GM19351 (cell line): Measurements from ENCODE around the gene NCSTN.
A peak's percentile ranks its signal among the peaks of the same experiment; 100 is the strongest.
"Not testable (repeated sequence)": the region's sequence is repeated elsewhere in the genome, so short reads cannot be mapped to it uniquely, and the experiment has no call there.

Source experiments
- ATAC-seq: cut with Tn5 transposase; IDR thresholded peaks from one replicate; pipeline ENCODE4 v1.9.1; 2021; ENCODE audit warnings: mild to moderate bottlenecking, moderate library complexity; ENCODE audit not compliant: unreplicated experiment

The NCSTN gene

GRCh38 chr1:160370561-160371345 is 27.6 kb downstream of the NCSTN start:
- no peak for ATAC-seq

GRCh38 chr1:160371346-160371631 is 28.1 kb downstream of the NCSTN start:
- ATAC-seq, result no peak

GRCh38 chr1:160371756-160372155 is 28.6 kb downstream of the NCSTN start:
- ATAC-seq, result no peak

GRCh38 chr1:160373696-160374095 is 30.5 kb downstream of the NCSTN start:
- ATAC-seq, result no peak

GRCh38 chr1:160374306-160375110 is 31.3 kb downstream of the NCSTN start:
- no peak for ATAC-seq

GRCh38 chr1:160375788-160376524 is 32.8 kb downstream of the NCSTN start:
- peak; percentile 72 for ATAC-seq

- ATAC-seq, result no peak
Observed at GRCh38 chr1:160376525-160377131, 33.4 kb downstream of the NCSTN start.

- ATAC-seq, result no peak
Observed at GRCh38 chr1:160377585-160378206, 34.5 kb downstream of the NCSTN start.

GRCh38 chr1:160384812-160385211 is 41.6 kb downstream of the NCSTN start:
- not testable (repeated sequence) for ATAC-seq

- not testable (repeated sequence) for ATAC-seq
Observed at GRCh38 chr1:160388406-160388805, 45.2 kb downstream of the NCSTN start.

- no peak for ATAC-seq
Observed at GRCh38 chr1:160394673-160395072, 51.5 kb downstream of the NCSTN start.

GRCh38 chr1:160397651-160398050 is 54.5 kb downstream of the NCSTN start:
- ATAC-seq, result no peak

- ATAC-seq, result no peak
Observed at GRCh38 chr1:160398823-160399222, 55.6 kb downstream of the NCSTN start.

- ATAC-seq, result no peak
Observed at GRCh38 chr1:160399544-160400222, 56.5 kb downstream of the NCSTN start.

- ATAC-seq, result no peak
Observed at GRCh38 chr1:160400223-160400645, 57.1 kb downstream of the NCSTN start, which contains the start of gene VANGL2. TSS of gene VANGL2 (plus strand) at chr1:160400564. CDS start at chr1:160415838, 15,274 bp downstream.

- no peak for ATAC-seq
Observed at GRCh38 chr1:160400646-160401486, 57.7 kb downstream of the NCSTN start.

GRCh38 chr1:160401487-160401805 is 58.3 kb downstream of the NCSTN start:
- no peak for ATAC-seq

GRCh38 chr1:160402001-160402795 is 59.0 kb downstream of the NCSTN start:
- ATAC-seq, result no peak
